ENCODE data around the gene ZBTB40.

- no peak for TF ChIP-seq PAX5 (IDR thresholded peaks at IDR 0.05; ENCODE audit: insufficient read depth, low read length, severe bottlenecking)
- TF ChIP-seq POLR2A (IDR thresholded peaks at IDR 0.05; ENCODE audit: low read depth, low read length): no peak
Observed at GRCh38 chr1:22526098-22526497, 74.4 kb downstream of the ZBTB40 start.

All from GM12891 (cell line).